ENCODE data around the gene MAGI1.

GRCh38 chr3:65438096-65438495 is 600.6 kb downstream of the MAGI1 start:
- TF ChIP-seq, protein P1, sequence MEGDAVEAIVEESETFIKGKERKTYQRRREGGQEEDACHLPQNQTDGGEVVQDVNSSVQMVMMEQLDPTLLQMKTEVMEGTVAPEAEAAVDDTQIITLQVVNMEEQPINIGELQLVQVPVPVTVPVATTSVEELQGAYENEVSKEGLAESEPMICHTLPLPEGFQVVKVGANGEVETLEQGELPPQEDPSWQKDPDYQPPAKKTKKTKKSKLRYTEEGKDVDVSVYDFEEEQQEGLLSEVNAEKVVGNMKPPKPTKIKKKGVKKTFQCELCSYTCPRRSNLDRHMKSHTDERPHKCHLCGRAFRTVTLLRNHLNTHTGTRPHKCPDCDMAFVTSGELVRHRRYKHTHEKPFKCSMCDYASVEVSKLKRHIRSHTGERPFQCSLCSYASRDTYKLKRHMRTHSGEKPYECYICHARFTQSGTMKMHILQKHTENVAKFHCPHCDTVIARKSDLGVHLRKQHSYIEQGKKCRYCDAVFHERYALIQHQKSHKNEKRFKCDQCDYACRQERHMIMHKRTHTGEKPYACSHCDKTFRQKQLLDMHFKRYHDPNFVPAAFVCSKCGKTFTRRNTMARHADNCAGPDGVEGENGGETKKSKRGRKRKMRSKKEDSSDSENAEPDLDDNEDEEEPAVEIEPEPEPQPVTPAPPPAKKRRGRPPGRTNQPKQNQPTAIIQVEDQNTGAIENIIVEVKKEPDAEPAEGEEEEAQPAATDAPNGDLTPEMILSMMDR (IDR thresholded peaks at IDR 0.05 in 2 of 3, conservative IDR thresholded peaks at IDR 0.05 in 1 of 3; ENCODE audit: borderline replicate concordance in 1 of 3, insufficient read depth in 1 of 3, low read depth in 2 of 3, low read length in 2 of 3): no peak
- TF ChIP-seq POLR2A (IDR thresholded peaks at IDR 0.05; ENCODE audit: borderline replicate concordance, extremely low read depth, insufficient read depth, insufficient read length) (no peak), ATF3 (IDR thresholded peaks at IDR 0.05) (no peak), RAD21 (IDR thresholded peaks at IDR 0.05; ENCODE audit: low read depth) (no peak), POLR2AphosphoS5 (IDR thresholded peaks at IDR 0.05; ENCODE audit: low read depth, low read length) (no peak), SRF (IDR thresholded peaks at IDR 0.05; ENCODE audit: low read depth) (no peak), ELF1 (IDR thresholded peaks at IDR 0.05; ENCODE audit: borderline replicate concordance, low read depth) (no peak), ZNF274 (IDR thresholded peaks at IDR 0.05; ENCODE audit: low read depth, low read length) (no peak), MAX (IDR thresholded peaks at IDR 0.05) (no peak)
